ENCODE data around the gene NBL1.
"Not testable (repeated sequence)": the region's sequence is repeated elsewhere in the genome, so short reads cannot be mapped to it uniquely, and the experiment has no call there.

Gene NBL1

DNA sequence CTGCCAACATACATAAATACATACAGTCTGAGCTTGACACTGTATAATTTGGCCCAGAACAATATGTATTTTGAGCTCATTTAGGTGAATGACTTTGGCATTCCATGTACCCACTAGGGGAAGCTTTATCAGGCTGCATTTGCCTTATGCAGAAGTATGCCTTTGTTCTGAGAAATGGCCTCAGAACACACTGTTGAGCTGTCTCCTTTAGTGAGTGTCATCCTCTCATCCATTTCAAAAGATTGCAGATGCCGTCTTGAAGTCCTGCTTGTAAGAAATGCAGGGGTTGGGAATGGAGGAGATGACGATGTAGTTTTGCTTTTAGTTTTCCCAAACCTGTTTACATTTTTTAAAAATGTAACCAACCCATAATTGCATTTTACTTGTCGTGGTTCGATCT is 14.8 kb upstream of the NBL1 start:
- H3K79me1 ChIP-seq (replicated peaks; ENCODE audit: low read length, poor library complexity, severe bottlenecking), result peaks cover 26% of the 10 kb centered on the region
- H3K4me3 ChIP-seq (ENCODE audit: insufficient read depth in 1 of 2, low read depth in 1 of 2, low read length in 2 of 2), result no peak overlapping the region
- WGBS, result 92% methylated on average over 2 of the region's 4 CpGs

GRCh38 chr1:19630192-19630591 is 13.9 kb upstream of the NBL1 start:
- not testable (repeated sequence) for H4K91ac ChIP-seq (ENCODE audit: low read length); H3K14ac ChIP-seq (ENCODE audit: low read length in 2 of 2); H3K23ac ChIP-seq (ENCODE audit: low read length in 2 of 2); H3K4me1 ChIP-seq (ENCODE audit: control insufficient read depth, insufficient read depth, low read depth, low read length); H2BK120ac ChIP-seq (ENCODE audit: low read depth, low read length); H3K18ac ChIP-seq (ENCODE audit: low read depth in 1 of 2, low read length in 2 of 2); H2BK12ac ChIP-seq (ENCODE audit: low read length in 2 of 2); H3K4me2 ChIP-seq (ENCODE audit: low read length, poor library complexity, severe bottlenecking); DNase-seq; H3K4me3 ChIP-seq (ENCODE audit: insufficient read depth in 1 of 2, low read depth in 1 of 2, low read length in 2 of 2); H4K8ac ChIP-seq (ENCODE audit: low read length); H2BK15ac ChIP-seq (ENCODE audit: low read depth, poor library complexity, severe bottlenecking); H3K27ac ChIP-seq (ENCODE audit: low read length, poor library complexity, severe bottlenecking); H2AFZ ChIP-seq (ENCODE audit: low read depth, low read length); H3K9ac ChIP-seq (ENCODE audit: low read length); H2AK5ac ChIP-seq (ENCODE audit: low read length, severe bottlenecking); H3K27me3 ChIP-seq (ENCODE audit: control insufficient read depth in 1 of 2, insufficient read depth in 1 of 2, low read length in 2 of 2); H3K9me3 ChIP-seq (ENCODE audit: control insufficient read depth, low read length); H3K4ac ChIP-seq (ENCODE audit: low read depth in 1 of 2, low read length in 2 of 2); H2BK5ac ChIP-seq (ENCODE audit: low read depth, low read length, poor library complexity, severe bottlenecking)
- Histone ChIP-seq H3K36me3 (ENCODE audit: control insufficient read depth in 1 of 2, insufficient read depth in 2 of 2, low read depth in 1 of 2, low read length in 2 of 2) (peaks cover 26 to 55% of the 10 kb centered on the region in 2 experiments), H3K79me1 (replicated peaks; ENCODE audit: low read length, poor library complexity, severe bottlenecking) (peaks cover 23% of the 10 kb centered on the region)
- 100% methylated on average over 1 of the region's 1 CpG for WGBS

More for the DNA sequence above, 14.8 kb upstream of the NBL1 start:
- Histone ChIP-seq H3K4ac (ENCODE audit: low read depth in 1 of 2, low read length in 2 of 2) (no peak overlapping the region), H3K18ac (ENCODE audit: low read depth in 1 of 2, low read length in 2 of 2) (no peak overlapping the region), H3K27me3 (ENCODE audit: control insufficient read depth in 1 of 2, insufficient read depth in 1 of 2, low read length in 2 of 2) (no peaks in the 10 kb centered on the region), H3K36me3 (ENCODE audit: control insufficient read depth in 1 of 2, insufficient read depth in 2 of 2, low read depth in 1 of 2, low read length in 2 of 2) (peaks cover 27 to 63% of the 10 kb centered on the region in 2 experiments), H3K14ac (ENCODE audit: low read length in 2 of 2) (no peak overlapping the region), H2AK5ac (ENCODE audit: low read length, severe bottlenecking) (no peak overlapping the region), H2AFZ (ENCODE audit: low read depth, low read length) (no peak overlapping the region), H3K4me1 (ENCODE audit: control insufficient read depth, insufficient read depth, low read depth, low read length) (no peaks in the 10 kb centered on the region), H2BK5ac (ENCODE audit: low read depth, low read length, poor library complexity, severe bottlenecking) (no peak overlapping the region), H3K9ac (ENCODE audit: low read length) (no peak overlapping the region), H2BK15ac (ENCODE audit: low read depth, poor library complexity, severe bottlenecking) (no peak overlapping the region), H3K4me2 (ENCODE audit: low read length, poor library complexity, severe bottlenecking) (no peak overlapping the region), H2BK120ac (ENCODE audit: low read depth, low read length) (no peak overlapping the region), H4K91ac (ENCODE audit: low read length) (no peak overlapping the region), H3K9me3 (ENCODE audit: control insufficient read depth, low read length) (no peaks in the 10 kb centered on the region), H2BK12ac (ENCODE audit: low read length in 2 of 2) (no peak overlapping the region), H3K27ac (ENCODE audit: low read length, poor library complexity, severe bottlenecking) (no peak overlapping the region), H4K8ac (ENCODE audit: low read length) (no peak overlapping the region), H3K23ac (ENCODE audit: low read length in 2 of 2) (no peak overlapping the region)
- no peak for DNase-seq

DNA sequence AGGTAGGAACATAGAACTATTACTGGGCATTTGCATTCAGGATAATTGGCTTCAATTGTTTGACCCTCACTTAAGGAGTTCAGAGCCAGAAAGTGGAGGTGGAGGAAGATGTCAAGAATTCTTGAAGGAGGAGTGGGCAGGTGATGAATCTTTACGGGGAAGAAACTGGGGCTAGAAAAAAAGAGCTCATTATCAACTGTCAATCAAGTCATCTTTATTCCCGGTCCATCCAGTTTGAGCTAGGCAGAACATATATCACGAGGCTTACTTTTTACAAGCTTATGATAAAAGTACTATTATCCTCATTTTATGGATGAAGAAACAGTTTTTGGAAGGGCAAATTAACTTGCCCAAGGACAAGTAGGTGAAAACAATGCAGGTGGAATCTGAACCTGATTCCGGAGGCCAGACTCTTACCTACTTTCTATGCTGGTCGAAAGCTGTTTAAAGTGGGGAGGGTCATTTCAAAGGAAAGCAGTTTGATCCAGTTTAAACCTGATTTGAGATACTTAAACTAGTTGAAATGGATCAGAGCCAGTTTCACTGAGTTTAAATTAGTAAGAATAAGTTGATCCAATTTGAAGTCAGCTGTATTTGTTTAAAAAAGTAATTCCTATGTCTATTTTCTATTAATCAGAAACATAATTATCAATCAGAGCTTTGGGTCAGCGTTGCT is 13.3 kb upstream of the NBL1 start:
- H2BK120ac ChIP-seq (ENCODE audit: low read depth, low read length), result no peak overlapping the region
- H3K4me3 ChIP-seq (ENCODE audit: insufficient read depth in 1 of 2, low read depth in 1 of 2, low read length in 2 of 2), result no peak overlapping the region
- WGBS, result 84% methylated on average over 2 of the region's 6 CpGs
- no peak overlapping the region for H3K14ac ChIP-seq (ENCODE audit: low read length in 2 of 2)
- no peak overlapping the region for H2BK5ac ChIP-seq (ENCODE audit: low read depth, low read length, poor library complexity, severe bottlenecking)
- no peak overlapping the region for H3K4me2 ChIP-seq (ENCODE audit: low read length, poor library complexity, severe bottlenecking)
- no peak overlapping the region for H3K27ac ChIP-seq (ENCODE audit: low read length, poor library complexity, severe bottlenecking)
- H4K8ac ChIP-seq (ENCODE audit: low read length), result no peak overlapping the region
- no peak overlapping the region for H2BK12ac ChIP-seq (ENCODE audit: low read length in 2 of 2)
- no peak overlapping the region for H2AFZ ChIP-seq (ENCODE audit: low read depth, low read length)
- no peak overlapping the region for H3K9ac ChIP-seq (ENCODE audit: low read length)
- H3K23ac ChIP-seq (ENCODE audit: low read length in 2 of 2), result no peak overlapping the region
- H3K27me3 ChIP-seq (ENCODE audit: control insufficient read depth in 1 of 2, insufficient read depth in 1 of 2, low read length in 2 of 2), result no peaks in the 10 kb centered on the region
- H3K4ac ChIP-seq (ENCODE audit: low read depth in 1 of 2, low read length in 2 of 2), result no peak overlapping the region
- no peaks in the 10 kb centered on the region for H3K4me1 ChIP-seq (ENCODE audit: control insufficient read depth, insufficient read depth, low read depth, low read length)
- H3K18ac ChIP-seq (ENCODE audit: low read depth in 1 of 2, low read length in 2 of 2), result no peak overlapping the region
- no peak for DNase-seq
- H2AK5ac ChIP-seq (ENCODE audit: low read length, severe bottlenecking), result no peak overlapping the region
- peaks cover 17% of the 10 kb centered on the region for H3K79me1 ChIP-seq (replicated peaks; ENCODE audit: low read length, poor library complexity, severe bottlenecking)
- H3K9me3 ChIP-seq (ENCODE audit: control insufficient read depth, low read length), result no peaks in the 10 kb centered on the region
- no peak overlapping the region for H2BK15ac ChIP-seq (ENCODE audit: low read depth, poor library complexity, severe bottlenecking)
- peaks cover 23 to 48% of the 10 kb centered on the region in 2 experiments for H3K36me3 ChIP-seq (ENCODE audit: control insufficient read depth in 1 of 2, insufficient read depth in 2 of 2, low read depth in 1 of 2, low read length in 2 of 2)
- H4K91ac ChIP-seq (ENCODE audit: low read length), result no peak overlapping the region

GRCh38 chr1:19632211-19632610 is 11.9 kb upstream of the NBL1 start:
- Histone ChIP-seq H3K14ac (ENCODE audit: low read length in 2 of 2) (no peak overlapping the region), H3K4ac (ENCODE audit: low read depth in 1 of 2, low read length in 2 of 2) (no peak overlapping the region), H3K23ac (ENCODE audit: low read length in 2 of 2) (no peak overlapping the region), H3K4me3 (ENCODE audit: insufficient read depth in 1 of 2, low read depth in 1 of 2, low read length in 2 of 2) (no peak overlapping the region), H4K91ac (ENCODE audit: low read length) (no peak overlapping the region), H3K27me3 (ENCODE audit: control insufficient read depth in 1 of 2, insufficient read depth in 1 of 2, low read length in 2 of 2) (no peaks in the 10 kb centered on the region), H2AK5ac (ENCODE audit: low read length, severe bottlenecking) (no peak overlapping the region), H2AFZ (ENCODE audit: low read depth, low read length) (no peak overlapping the region), H2BK120ac (ENCODE audit: low read depth, low read length) (no peak overlapping the region), H2BK12ac (ENCODE audit: low read length in 2 of 2) (no peak overlapping the region), H3K4me1 (ENCODE audit: control insufficient read depth, insufficient read depth, low read depth, low read length) (no peaks in the 10 kb centered on the region), H4K8ac (ENCODE audit: low read length) (no peak overlapping the region), H3K27ac (ENCODE audit: low read length, poor library complexity, severe bottlenecking) (no peak overlapping the region), H2BK15ac (ENCODE audit: low read depth, poor library complexity, severe bottlenecking) (no peak overlapping the region), H3K4me2 (ENCODE audit: low read length, poor library complexity, severe bottlenecking) (no peak overlapping the region), H2BK5ac (ENCODE audit: low read depth, low read length, poor library complexity, severe bottlenecking) (no peak overlapping the region), H3K18ac (ENCODE audit: low read depth in 1 of 2, low read length in 2 of 2) (no peak overlapping the region), H3K36me3 (ENCODE audit: control insufficient read depth in 1 of 2, insufficient read depth in 2 of 2, low read depth in 1 of 2, low read length in 2 of 2) (peaks cover 17 to 35% of the 10 kb centered on the region in 2 experiments), H3K9me3 (ENCODE audit: control insufficient read depth, low read length) (no peaks in the 10 kb centered on the region), H3K9ac (ENCODE audit: low read length) (no peak overlapping the region), H3K79me1 (replicated peaks; ENCODE audit: low read length, poor library complexity, severe bottlenecking) (peaks cover 9% of the 10 kb centered on the region)
- no CpG with 5 or more reads among the region's 2 CpGs for WGBS
- DNase-seq, result no peak
